GM12865 (cell line): ENCODE data around the gene ADRA2C.
A peak's percentile ranks its signal among the peaks of the same experiment; 100 is the strongest.

ENCODE experiments used
- DNase-seq: peaks from one replicate; pipeline ENCODE4 v3.0.0; 2010; ENCODE audit warnings: low read depth
- H3K4me3 ChIP-seq: 2 replicates; pipeline ENCODE4 v1.5.1; 2011; ENCODE audit warnings: mild to moderate bottlenecking, low read depth, low read length, control low read depth
- TF ChIP-seq, protein P1 (sequence below): IDR thresholded peaks from 2 replicates; pipeline ENCODE4 v1.5.1; 2011; ENCODE audit warnings: low read length, control low read depth, low read depth, inconsistent platforms; ENCODE audit not compliant: insufficient read depth; ENCODE audit errors: missing control alignments

ADRA2C gene

DNA sequence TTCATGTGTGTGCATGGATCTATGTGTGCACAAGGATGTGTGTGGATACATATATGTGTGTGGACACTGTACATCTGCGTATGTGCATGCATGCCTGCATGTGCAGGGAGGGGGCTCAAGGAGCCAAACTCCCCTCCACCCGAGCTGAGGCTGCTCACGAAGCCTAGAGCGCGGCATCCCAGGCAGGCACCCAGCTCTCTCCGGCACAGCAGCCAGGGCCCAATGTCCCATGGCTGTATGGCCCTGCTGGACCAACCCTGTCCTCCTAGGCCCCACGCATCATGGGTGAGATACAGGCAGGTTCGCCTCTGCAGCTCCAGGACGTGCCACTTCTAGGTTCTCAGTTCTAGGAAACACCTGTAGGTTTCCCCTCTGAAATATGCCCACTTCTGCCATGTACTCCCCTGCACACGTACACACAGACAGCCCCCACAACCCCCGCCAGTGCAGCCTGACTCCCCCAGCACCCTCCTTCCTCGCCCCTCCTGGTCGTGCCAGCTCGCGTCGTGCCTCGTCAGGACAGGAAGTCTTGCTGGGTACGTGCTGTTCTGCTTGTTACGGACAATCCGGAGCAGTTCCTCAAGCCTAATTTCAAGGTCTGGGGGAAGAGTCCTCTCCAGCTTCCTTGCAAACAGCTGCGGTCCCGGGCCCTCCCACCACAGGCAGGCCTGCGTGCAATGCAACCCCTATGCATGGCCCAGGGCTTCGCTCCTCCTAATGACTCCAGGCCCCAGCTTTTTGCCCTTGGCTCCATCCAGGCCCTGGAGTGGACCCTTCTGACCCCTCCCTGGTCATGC lies 3.2 kb upstream of the ADRA2C start:
- TF ChIP-seq, protein P1, sequence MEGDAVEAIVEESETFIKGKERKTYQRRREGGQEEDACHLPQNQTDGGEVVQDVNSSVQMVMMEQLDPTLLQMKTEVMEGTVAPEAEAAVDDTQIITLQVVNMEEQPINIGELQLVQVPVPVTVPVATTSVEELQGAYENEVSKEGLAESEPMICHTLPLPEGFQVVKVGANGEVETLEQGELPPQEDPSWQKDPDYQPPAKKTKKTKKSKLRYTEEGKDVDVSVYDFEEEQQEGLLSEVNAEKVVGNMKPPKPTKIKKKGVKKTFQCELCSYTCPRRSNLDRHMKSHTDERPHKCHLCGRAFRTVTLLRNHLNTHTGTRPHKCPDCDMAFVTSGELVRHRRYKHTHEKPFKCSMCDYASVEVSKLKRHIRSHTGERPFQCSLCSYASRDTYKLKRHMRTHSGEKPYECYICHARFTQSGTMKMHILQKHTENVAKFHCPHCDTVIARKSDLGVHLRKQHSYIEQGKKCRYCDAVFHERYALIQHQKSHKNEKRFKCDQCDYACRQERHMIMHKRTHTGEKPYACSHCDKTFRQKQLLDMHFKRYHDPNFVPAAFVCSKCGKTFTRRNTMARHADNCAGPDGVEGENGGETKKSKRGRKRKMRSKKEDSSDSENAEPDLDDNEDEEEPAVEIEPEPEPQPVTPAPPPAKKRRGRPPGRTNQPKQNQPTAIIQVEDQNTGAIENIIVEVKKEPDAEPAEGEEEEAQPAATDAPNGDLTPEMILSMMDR, result no peak
- no peak overlapping the region for H3K4me3 ChIP-seq
- no peak for DNase-seq

DNA sequence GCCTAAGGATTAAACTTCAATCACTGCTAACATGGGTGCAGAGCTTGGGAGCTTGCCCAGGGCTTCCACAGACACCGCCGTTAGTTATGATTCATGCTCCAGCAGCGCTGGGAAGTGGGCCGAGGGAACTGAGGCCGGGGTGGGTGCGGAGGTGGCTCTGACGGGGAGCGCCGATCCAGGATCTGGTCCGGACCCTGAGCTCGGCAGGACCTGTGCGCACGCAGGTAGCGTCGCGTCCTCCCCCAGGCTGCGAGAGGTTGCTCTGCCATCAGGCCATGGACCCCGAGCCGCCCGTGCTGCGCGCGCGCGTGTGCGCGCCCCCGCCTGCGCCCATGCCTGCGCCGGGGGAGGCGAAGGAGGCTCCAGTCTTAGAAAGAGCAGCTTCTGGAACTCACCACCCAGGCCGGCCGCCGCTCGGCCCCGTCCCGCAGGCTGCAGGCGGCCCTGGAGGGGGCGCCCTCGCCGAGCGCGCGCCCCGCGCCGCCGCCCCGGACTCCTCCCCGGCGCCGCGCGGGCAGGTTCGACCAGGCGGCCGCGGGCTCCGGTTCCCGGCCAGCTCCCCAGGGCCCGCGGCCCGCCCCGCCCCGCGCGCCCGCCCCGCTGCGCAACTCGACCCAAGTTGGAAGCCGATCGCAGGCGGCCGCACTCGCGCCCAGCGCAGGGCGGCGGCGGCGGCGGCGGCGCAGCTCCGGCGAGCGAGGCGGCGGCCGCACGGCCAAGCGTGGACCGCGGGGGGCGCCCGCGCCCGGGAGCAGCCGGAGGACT lies 732 bp upstream of the ADRA2C start:
- TF ChIP-seq, protein P1, result no peak
- no peak for DNase-seq
- H3K4me3 ChIP-seq, result no peak overlapping the region

DNA sequence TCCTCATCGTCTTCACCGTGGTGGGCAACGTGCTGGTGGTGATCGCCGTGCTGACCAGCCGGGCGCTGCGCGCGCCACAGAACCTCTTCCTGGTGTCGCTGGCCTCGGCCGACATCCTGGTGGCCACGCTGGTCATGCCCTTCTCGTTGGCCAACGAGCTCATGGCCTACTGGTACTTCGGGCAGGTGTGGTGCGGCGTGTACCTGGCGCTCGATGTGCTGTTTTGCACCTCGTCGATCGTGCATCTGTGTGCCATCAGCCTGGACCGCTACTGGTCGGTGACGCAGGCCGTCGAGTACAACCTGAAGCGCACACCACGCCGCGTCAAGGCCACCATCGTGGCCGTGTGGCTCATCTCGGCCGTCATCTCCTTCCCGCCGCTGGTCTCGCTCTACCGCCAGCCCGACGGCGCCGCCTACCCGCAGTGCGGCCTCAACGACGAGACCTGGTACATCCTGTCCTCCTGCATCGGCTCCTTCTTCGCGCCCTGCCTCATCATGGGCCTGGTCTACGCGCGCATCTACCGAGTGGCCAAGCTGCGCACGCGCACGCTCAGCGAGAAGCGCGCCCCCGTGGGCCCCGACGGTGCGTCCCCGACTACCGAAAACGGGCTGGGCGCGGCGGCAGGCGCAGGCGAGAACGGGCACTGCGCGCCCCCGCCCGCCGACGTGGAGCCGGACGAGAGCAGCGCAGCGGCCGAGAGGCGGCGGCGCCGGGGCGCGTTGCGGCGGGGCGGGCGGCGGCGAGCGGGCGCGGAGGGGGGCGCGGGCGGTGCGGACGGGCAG lies 792 bp downstream of the ADRA2C start:
- no peak for DNase-seq
- H3K4me3 ChIP-seq, result no peak overlapping the region
- TF ChIP-seq, protein P1, result no peak

DNA sequence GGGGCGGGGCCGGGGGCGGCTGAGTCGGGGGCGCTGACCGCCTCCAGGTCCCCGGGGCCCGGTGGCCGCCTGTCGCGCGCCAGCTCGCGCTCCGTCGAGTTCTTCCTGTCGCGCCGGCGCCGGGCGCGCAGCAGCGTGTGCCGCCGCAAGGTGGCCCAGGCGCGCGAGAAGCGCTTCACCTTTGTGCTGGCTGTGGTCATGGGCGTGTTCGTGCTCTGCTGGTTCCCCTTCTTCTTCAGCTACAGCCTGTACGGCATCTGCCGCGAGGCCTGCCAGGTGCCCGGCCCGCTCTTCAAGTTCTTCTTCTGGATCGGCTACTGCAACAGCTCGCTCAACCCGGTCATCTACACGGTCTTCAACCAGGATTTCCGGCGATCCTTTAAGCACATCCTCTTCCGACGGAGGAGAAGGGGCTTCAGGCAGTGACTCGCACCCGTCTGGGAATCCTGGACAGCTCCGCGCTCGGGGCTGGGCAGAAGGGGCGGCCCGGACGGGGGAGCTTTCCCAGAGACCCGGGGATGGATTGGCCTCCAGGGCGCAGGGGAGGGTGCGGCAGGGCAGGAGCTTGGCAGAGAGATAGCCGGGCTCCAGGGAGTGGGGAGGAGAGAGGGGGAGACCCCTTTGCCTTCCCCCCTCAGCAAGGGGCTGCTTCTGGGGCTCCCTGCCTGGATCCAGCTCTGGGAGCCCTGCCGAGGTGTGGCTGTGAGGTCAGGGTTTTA lies 1.5 kb downstream of the ADRA2C start:
- peak; percentile 4 for DNase-seq
- no peak overlapping the region for H3K4me3 ChIP-seq

DNA sequence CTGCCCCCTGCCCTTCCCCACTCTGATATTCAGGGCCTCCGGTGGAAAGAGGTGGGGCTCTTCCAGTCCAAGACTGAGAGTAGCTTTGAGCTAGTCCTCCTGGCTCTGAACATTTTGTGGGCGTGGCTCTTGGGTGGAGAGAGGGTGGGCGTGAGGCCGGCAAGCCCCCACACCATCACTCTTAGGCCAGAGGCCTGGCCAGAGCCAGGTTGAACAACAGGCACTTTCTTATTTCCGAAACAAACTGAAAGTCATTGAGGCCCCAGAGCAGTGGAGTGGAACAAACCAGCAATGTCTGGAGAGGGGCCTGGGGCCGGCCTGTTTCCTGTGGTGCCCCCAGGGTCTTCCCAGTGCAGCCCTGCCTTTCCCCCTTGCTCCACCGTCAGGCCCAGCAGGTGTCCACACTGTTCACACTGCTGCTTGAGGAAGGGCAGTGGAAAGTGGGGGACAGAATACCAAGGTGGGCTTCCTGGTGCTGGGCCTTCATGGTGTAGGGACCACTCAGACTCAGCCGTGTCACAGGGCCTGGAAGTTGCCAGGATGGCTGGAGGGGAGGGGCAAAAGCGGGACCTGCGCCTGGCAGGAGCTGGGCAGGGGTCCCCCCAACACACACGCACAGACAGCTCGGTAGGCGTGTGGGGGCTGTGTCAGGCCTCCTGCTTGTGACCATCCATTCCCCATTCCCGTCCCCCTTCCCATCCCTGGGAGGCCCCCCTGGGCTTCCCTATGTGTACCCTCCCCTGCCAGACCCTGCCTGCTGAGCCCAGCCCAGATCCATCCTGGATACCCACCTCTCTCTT lies 2.9 kb downstream of the ADRA2C start:
- TF ChIP-seq, protein P1, result no peak
- DNase-seq, result no peak
- H3K4me3 ChIP-seq, result no peak overlapping the region

More for the DNA sequence above, 1.5 kb downstream of the ADRA2C start:
- TF ChIP-seq, protein P1, result no peak
